Keratinocyte (primary cell): Measurements from ENCODE around the gene FEN1. TPM values are rescaled to one million over a fixed set of nuclear protein-coding genes. Genes with fewer than 3 reads are reported as not detected.

Experiments
- DNase-seq: peaks from one replicate; pipeline ENCODE4 v3.0.0-alpha.2; 2011; ENCODE audit warnings: low read depth, missing footprints, low spot score
- FAIRE-seq: peaks from 2 replicates; lab custom pipeline; 2011; peaks lifted over from hg19 to GRCh38; lab: Jason Lieb, UNC
- H2AFZ ChIP-seq: 2 replicates; pipeline ENCODE4 v1.6.0; 2012; ENCODE audit warnings: low read length, control low read depth, inconsistent platforms; ENCODE audit not compliant: control insufficient read depth
- H3K27ac ChIP-seq: 2 replicates; pipeline ENCODE4 v1.5.1; 2011; ENCODE audit warnings: low read length; ENCODE audit not compliant: control insufficient read depth, insufficient read depth
- H3K27me3 ChIP-seq: 3 replicates; pipeline ENCODE4 v1.6.0; 2011; ENCODE audit warnings: low read length; ENCODE audit not compliant: control insufficient read depth, insufficient read depth; ENCODE audit errors: extremely low read depth
- H3K36me3 ChIP-seq, 2 experiments: 2 replicates in 1 of 2; 3 replicates in 1 of 2; pipeline ENCODE4 v1.5.1; 2011; ENCODE audit warnings: low read length in 2 of 2, mild to moderate bottlenecking in 1 of 2; ENCODE audit not compliant: control insufficient read depth in 2 of 2, insufficient read depth in 2 of 2; ENCODE audit errors: extremely low read depth in 1 of 2
- H3K4me1 ChIP-seq: 3 replicates; pipeline ENCODE4 v1.5.1; 2011; ENCODE audit warnings: low read length; ENCODE audit not compliant: control insufficient read depth, insufficient read depth; ENCODE audit errors: extremely low read depth
- H3K4me2 ChIP-seq: 3 replicates; pipeline ENCODE4 v1.6.0; 2011; ENCODE audit warnings: low read depth, low read length; ENCODE audit not compliant: control insufficient read depth, insufficient read depth; ENCODE audit errors: extremely low read depth
- H3K4me3 ChIP-seq, 3 experiments: fragments of 200-600 bp in 1 of 3; sonication (generic) in 1 of 3; 2 replicates in 2 of 3; 3 replicates in 1 of 3; pipeline ENCODE4 v1.5.1; 2011 to 2016; ENCODE audit warnings: low read length in 3 of 3, mild to moderate bottlenecking in 3 of 3, control low read depth in 2 of 3, inconsistent platforms in 1 of 3, low read depth in 1 of 3, mixed read lengths in 1 of 3, mixed run types in 1 of 3, moderate library complexity in 1 of 3; ENCODE audit not compliant: control insufficient read depth in 2 of 3, insufficient read depth in 2 of 3; ENCODE audit errors: extremely low read depth in 1 of 3
- H3K79me2 ChIP-seq: 2 replicates; pipeline ENCODE4 v1.6.0; 2012; ENCODE audit warnings: low read length; ENCODE audit not compliant: control insufficient read depth, insufficient read depth
- H3K9ac ChIP-seq: 3 replicates; pipeline ENCODE4 v1.6.0; 2011; ENCODE audit warnings: low read length; ENCODE audit not compliant: control insufficient read depth, insufficient read depth; ENCODE audit errors: extremely low read depth
- H3K9me1 ChIP-seq: 3 replicates; pipeline ENCODE4 v1.6.0; 2011; ENCODE audit warnings: low read length; ENCODE audit not compliant: control insufficient read depth, insufficient read depth; ENCODE audit errors: extremely low read depth
- H3K9me3 ChIP-seq: 2 replicates; pipeline ENCODE4 v1.5.1; 2012; ENCODE audit warnings: low read depth, low read length; ENCODE audit not compliant: control insufficient read depth
- H4K20me1 ChIP-seq: 3 replicates; pipeline ENCODE4 v1.6.0; 2011; ENCODE audit warnings: low read length; ENCODE audit not compliant: control insufficient read depth, insufficient read depth; ENCODE audit errors: extremely low read depth
- CTCF ChIP-seq, 3 experiments: IDR thresholded peaks in 1 of 3; conservative IDR thresholded peaks in 1 of 3; optimal IDR thresholded peaks in 1 of 3; 2 replicates in 2 of 3; 3 replicates in 1 of 3; pipeline versions ENCODE3 to v1.5.1; 2011; ENCODE audit warnings: low read length in 3 of 3, mild to moderate bottlenecking in 3 of 3, moderate library complexity in 2 of 3, control low read depth in 1 of 3, inconsistent platforms in 1 of 3; ENCODE audit not compliant: insufficient read depth in 2 of 3; ENCODE audit errors: extremely low read depth in 1 of 3
- EZH2 ChIP-seq: IDR thresholded peaks from one replicate; pipeline ENCODE4 v1.6.1; 2012; ENCODE audit warnings: inconsistent platforms, mild to moderate bottlenecking, low read length, moderate library complexity
- dilution Hi-C: fragments of 300-500 bp; cut with MboI; formaldehyde crosslinking; loops from one replicate; pipeline ENCODE4 v1.7.0; 2020; ENCODE audit warnings: low sequenced_read_pairs; ENCODE audit not compliant: extremely low pct_ligation_motif_present
- polyA plus RNA-seq, 5 experiments: library from polyadenylated mRNA; depleted of rRNA in 3 of 5; stranded (reverse) in 3 of 5; stranded (forward) in 1 of 5; unstranded in 1 of 5; fragments of >200 nt; gene quantifications; 1 replicate in 1 of 5; 2 replicates in 3 of 5; 3 replicates in 1 of 5; pipeline versions ENCODE4 v1.2.1 to v1.2.3, GENCODE V29; 2011 to 2012; ENCODE audit warnings: missing spikeins in 2 of 5, low read depth in 1 of 5, low replicate concordance in 1 of 5

Gene FEN1
- polyA plus RNA-seq, 1 donor (not counting 4 experiments of a cell fraction or from before 2014, with no cell fraction given), result 26.7 TPM

GRCh38 chr11:61776561-61777075, 16.1 kb upstream of the FEN1 start:
- Histone ChIP-seq H3K4me1 (peaks cover 14% of the 10 kb centered on the region), H2AFZ (no peak overlapping the region), H3K27ac (no peak overlapping the region), H3K27me3 (peaks cover 11% of the 10 kb centered on the region), H3K4me3 (no peak overlapping the region), H3K9me3 (no peaks in the 10 kb centered on the region), H3K9me1 (no peaks in the 10 kb centered on the region), H4K20me1 (no peaks in the 10 kb centered on the region), H3K36me3 (no peaks in the 10 kb centered on the region), H3K4me2 (no peak overlapping the region), H3K79me2 (no peaks in the 10 kb centered on the region), H3K9ac (no peak overlapping the region)
- peak; percentile 70 to 87 (median 76) for TF ChIP-seq CTCF (optimal IDR thresholded peaks at IDR 0.05 in 1 of 3, IDR thresholded peaks at IDR 0.05 in 1 of 3, conservative IDR thresholded peaks at IDR 0.05 in 1 of 3; ENCODE audit: extremely low read depth in 1 of 3, insufficient read depth in 2 of 3, low read length in 3 of 3)
- TF ChIP-seq EZH2, result no peak
- FAIRE-seq (no peak), DNase-seq (peak; percentile 23)
- dilution Hi-C loops, result no loop called here

- H3K9me3 ChIP-seq, result no peaks in the 10 kb centered on the region
- TF ChIP-seq EZH2 (no peak), CTCF (optimal IDR thresholded peaks at IDR 0.05 in 1 of 3, IDR thresholded peaks at IDR 0.05 in 1 of 3, conservative IDR thresholded peaks at IDR 0.05 in 1 of 3; ENCODE audit: extremely low read depth in 1 of 3, insufficient read depth in 2 of 3, low read length in 3 of 3) (no peak)
- peaks cover 14% of the 10 kb centered on the region for H3K4me1 ChIP-seq
- DNase-seq (no peak), FAIRE-seq (no peak)
- no peaks in the 10 kb centered on the region for H3K79me2 ChIP-seq
- peak overlapping the region in 1 of 3 experiments; percentile 28 for H3K4me3 ChIP-seq
- peak overlapping the region; percentile 26 for H2AFZ ChIP-seq
- H3K4me2 ChIP-seq, result peak overlapping the region; percentile 58
- H3K27me3 ChIP-seq, result peaks cover 11% of the 10 kb centered on the region
- no peak overlapping the region for H3K9ac ChIP-seq
- H3K27ac ChIP-seq, result no peak overlapping the region
- no peaks in the 10 kb centered on the region for H3K36me3 ChIP-seq
- no peaks in the 10 kb centered on the region for H4K20me1 ChIP-seq
- dilution Hi-C loops, result no loop called here
- no peaks in the 10 kb centered on the region for H3K9me1 ChIP-seq
Measured at GRCh38 chr11:61777234-61778090, 15.2 kb upstream of the FEN1 start.
